ENCODE data around the gene SYNC.
A peak's percentile ranks its signal among the peaks of the same experiment; 100 is the strongest.
"Not testable (repeated sequence)": the region's sequence is repeated elsewhere in the genome, so short reads cannot be mapped to it uniquely, and the experiment has no call there.

The SYNC gene

DNA sequence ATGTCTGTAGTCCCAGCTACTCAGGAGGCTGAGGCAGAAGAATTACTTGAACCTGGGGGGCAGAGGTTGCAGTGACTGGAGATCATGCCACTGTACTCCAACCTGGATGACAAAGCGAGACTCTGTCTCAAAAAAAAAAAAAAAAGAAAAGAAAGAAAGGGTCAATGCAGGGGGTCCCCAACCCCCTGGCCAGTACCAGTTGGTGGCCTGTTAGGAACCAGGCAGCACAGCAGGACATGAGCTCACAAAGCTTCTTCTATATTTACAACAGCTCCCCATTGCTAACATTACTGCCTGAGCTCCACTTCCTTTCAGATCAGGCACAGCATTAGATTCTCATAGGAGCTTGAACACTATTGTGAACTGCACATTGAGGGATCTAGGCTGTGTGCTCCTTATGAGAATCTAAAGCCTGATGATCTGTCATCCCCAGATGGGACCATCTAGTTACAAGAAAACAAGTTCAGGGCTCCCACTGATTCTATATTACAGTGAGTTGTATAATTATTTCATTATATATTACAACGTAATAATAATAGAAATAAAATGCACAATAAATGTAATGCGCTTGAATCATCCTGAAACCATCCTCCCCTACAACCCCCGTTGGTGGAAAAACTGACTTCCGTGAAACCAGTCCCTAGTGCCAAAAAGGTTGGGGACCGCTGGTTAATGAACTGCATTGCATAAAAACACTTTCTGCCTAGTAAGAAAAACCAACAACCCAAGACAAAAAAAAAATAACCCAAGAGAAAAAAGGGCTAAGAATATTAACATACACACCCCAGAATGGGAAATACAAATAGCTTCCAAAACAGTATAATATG is 55.0 kb downstream of the SYNC start:
- TF ChIP-seq, protein P1, sequence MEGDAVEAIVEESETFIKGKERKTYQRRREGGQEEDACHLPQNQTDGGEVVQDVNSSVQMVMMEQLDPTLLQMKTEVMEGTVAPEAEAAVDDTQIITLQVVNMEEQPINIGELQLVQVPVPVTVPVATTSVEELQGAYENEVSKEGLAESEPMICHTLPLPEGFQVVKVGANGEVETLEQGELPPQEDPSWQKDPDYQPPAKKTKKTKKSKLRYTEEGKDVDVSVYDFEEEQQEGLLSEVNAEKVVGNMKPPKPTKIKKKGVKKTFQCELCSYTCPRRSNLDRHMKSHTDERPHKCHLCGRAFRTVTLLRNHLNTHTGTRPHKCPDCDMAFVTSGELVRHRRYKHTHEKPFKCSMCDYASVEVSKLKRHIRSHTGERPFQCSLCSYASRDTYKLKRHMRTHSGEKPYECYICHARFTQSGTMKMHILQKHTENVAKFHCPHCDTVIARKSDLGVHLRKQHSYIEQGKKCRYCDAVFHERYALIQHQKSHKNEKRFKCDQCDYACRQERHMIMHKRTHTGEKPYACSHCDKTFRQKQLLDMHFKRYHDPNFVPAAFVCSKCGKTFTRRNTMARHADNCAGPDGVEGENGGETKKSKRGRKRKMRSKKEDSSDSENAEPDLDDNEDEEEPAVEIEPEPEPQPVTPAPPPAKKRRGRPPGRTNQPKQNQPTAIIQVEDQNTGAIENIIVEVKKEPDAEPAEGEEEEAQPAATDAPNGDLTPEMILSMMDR (IDR thresholded peaks at IDR 0.05; ENCODE audit: control insufficient read depth, insufficient read depth, low read depth, low read length, missing control alignments): no peak
- no peak overlapping the region for H3K4me3 ChIP-seq (ENCODE audit: control insufficient read depth, low read depth, low read length)
- no peak for DNase-seq (ENCODE audit: low read depth)

GRCh38 chr1:32644426-32644825 is 58.1 kb downstream of the SYNC start:
- H3K4me3 ChIP-seq (ENCODE audit: control insufficient read depth, low read depth, low read length): no peak overlapping the region
- DNase-seq (ENCODE audit: low read depth): no peak
- TF ChIP-seq, protein P1 (IDR thresholded peaks at IDR 0.05; ENCODE audit: control insufficient read depth, insufficient read depth, low read depth, low read length, missing control alignments): no peak

- not testable (repeated sequence) for DNase-seq (ENCODE audit: low read depth); H3K4me3 ChIP-seq (ENCODE audit: control insufficient read depth, low read depth, low read length)
Observed at GRCh38 chr1:32642292-32642827, 60.2 kb downstream of the SYNC start.

- TF ChIP-seq, protein P1 (IDR thresholded peaks at IDR 0.05; ENCODE audit: control insufficient read depth, insufficient read depth, low read depth, low read length, missing control alignments): no peak
- DNase-seq (ENCODE audit: low read depth): peak; percentile 25
- H3K4me3 ChIP-seq (ENCODE audit: control insufficient read depth, low read depth, low read length): no peak overlapping the region
Observed at GRCh38 chr1:32639489-32640075, 63.0 kb downstream of the SYNC start.

DNA sequence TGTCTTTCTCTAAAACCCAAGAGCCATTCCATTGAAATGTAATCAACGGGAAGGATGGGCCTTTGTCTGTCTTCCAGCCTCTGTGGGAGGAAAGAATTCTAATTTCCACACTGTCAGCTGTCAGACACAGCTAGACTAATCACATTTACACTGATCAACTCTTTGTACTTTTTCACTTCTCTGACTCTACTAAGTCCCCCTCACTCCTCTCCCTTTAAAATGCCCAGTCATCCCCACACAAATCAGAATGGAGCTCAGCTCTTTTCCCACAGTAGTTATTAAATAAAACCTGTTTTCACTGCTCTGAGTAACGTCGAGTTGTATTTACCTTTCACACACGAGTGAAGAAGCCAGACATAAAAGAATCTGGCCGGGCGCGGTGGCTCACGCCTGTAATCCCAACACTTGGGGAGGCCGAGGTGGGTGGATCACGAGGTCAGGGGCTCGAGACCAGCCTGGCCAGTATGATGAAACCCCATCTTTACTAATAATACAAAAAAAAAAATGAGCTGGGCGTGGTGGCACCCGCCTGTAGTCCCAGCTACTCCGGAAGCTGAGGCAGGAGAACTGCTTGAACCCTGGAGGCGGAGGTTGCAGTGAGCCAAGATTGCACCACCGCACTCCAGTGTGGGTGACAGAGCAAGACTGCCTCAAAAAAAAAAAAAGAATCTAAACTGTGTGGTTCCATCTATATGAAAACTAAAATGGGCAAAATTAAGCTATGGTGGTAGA is 65.5 kb downstream of the SYNC start:
- H3K4me3 ChIP-seq (ENCODE audit: control insufficient read depth, low read depth, low read length): no peak overlapping the region
- no peak for DNase-seq (ENCODE audit: low read depth)
- TF ChIP-seq, protein P1 (IDR thresholded peaks at IDR 0.05; ENCODE audit: control insufficient read depth, insufficient read depth, low read depth, low read length, missing control alignments): no peak

- DNase-seq (ENCODE audit: low read depth): no peak
- TF ChIP-seq, protein P1 (IDR thresholded peaks at IDR 0.05; ENCODE audit: control insufficient read depth, insufficient read depth, low read depth, low read length, missing control alignments): no peak
- H3K4me3 ChIP-seq (ENCODE audit: control insufficient read depth, low read depth, low read length): no peak overlapping the region
Observed at GRCh38 chr1:32635508-32636277, 66.9 kb downstream of the SYNC start.
